Thoracic aorta (tissue), 2 donors: Measurements from ENCODE around the gene PPP1R18. TPM values are rescaled to one million over a fixed set of nuclear protein-coding genes. Genes with fewer than 3 reads are reported as not detected.
A peak's percentile ranks its signal among the peaks of the same experiment; 100 is the strongest.

Experiments
- ATAC-seq: fragments of 150-250 bp; one replicate; pipeline ENCODE4 v1.8.0; 2017; ENCODE audit warnings: low read depth; ENCODE audit not compliant: insufficient number of reproducible peaks, low FRiP score
- DNase-seq: peaks from one replicate; pipeline ENCODE4 v3.0.0-alpha.2; 2020; ENCODE audit warnings: low spot score
- H3K27ac ChIP-seq, 2 donors: fragments of 200-600 bp; sonication (generic); 1 replicate in 1 of 2; 2 replicates in 1 of 2; pipeline ENCODE4 v1.5.1; 2016; ENCODE audit warnings: mild to moderate bottlenecking in 2 of 2, moderate library complexity in 2 of 2
- H3K27me3 ChIP-seq: fragments of 200-600 bp; sonication (generic); replicated peaks from 2 replicates; pipeline ENCODE4 v1.6.0; 2016; ENCODE audit warnings: mild to moderate bottlenecking; ENCODE audit not compliant: insufficient read depth
- H3K36me3 ChIP-seq: fragments of 200-600 bp; sonication (generic); one replicate; pipeline ENCODE4 v1.5.1; 2016
- H3K4me1 ChIP-seq, 2 donors: fragments of 200-600 bp; sonication (generic); 1 replicate in 1 of 2; 2 replicates in 1 of 2; pipeline versions ENCODE4 v1.5.1 to v1.6.0; 2016; ENCODE audit warnings: low read depth in 2 of 2, mild to moderate bottlenecking in 1 of 2; ENCODE audit not compliant: control insufficient read depth in 1 of 2
- H3K4me3 ChIP-seq: fragments of 200-600 bp; sonication (generic); 2 replicates; pipeline ENCODE4 v1.5.1; 2016; ENCODE audit warnings: mild to moderate bottlenecking
- H3K9me3 ChIP-seq: fragments of 200-600 bp; sonication (generic); 2 replicates; pipeline ENCODE4 v1.5.1; 2016
- CTCF ChIP-seq: fragments of 200-600 bp; sonication (generic); IDR thresholded peaks from one replicate; pipeline ENCODE4 v1.5.1; 2019; ENCODE audit warnings: antibody characterized with exemption
- total RNA-seq, 2 donors: library from RNA; depleted of rRNA; stranded (reverse); fragments of >200 nt; gene quantifications; one replicate each; pipeline versions ENCODE4 v1.1.0 to v1.2.3, GENCODE V29; 2016

PPP1R18 gene
- total RNA-seq, 2 donors from 2014 or later: 65.7 to 88.2 TPM

- Histone ChIP-seq H3K27me3 (no peaks in the 10 kb centered on the region), H3K4me3 (no peak overlapping the region), H3K9me3 (no peaks in the 10 kb centered on the region), H3K27ac (no peak overlapping the region), H3K36me3 (peaks cover 77% of the 10 kb centered on the region), H3K4me1 (no peaks in the 10 kb centered on the region)
- ATAC-seq (no peak), DNase-seq (no peak)
- no peak for TF ChIP-seq CTCF
These were observed 30.7 kb downstream of the PPP1R18 start for GRCh38 chr6:30655743-30656094.

DNA sequence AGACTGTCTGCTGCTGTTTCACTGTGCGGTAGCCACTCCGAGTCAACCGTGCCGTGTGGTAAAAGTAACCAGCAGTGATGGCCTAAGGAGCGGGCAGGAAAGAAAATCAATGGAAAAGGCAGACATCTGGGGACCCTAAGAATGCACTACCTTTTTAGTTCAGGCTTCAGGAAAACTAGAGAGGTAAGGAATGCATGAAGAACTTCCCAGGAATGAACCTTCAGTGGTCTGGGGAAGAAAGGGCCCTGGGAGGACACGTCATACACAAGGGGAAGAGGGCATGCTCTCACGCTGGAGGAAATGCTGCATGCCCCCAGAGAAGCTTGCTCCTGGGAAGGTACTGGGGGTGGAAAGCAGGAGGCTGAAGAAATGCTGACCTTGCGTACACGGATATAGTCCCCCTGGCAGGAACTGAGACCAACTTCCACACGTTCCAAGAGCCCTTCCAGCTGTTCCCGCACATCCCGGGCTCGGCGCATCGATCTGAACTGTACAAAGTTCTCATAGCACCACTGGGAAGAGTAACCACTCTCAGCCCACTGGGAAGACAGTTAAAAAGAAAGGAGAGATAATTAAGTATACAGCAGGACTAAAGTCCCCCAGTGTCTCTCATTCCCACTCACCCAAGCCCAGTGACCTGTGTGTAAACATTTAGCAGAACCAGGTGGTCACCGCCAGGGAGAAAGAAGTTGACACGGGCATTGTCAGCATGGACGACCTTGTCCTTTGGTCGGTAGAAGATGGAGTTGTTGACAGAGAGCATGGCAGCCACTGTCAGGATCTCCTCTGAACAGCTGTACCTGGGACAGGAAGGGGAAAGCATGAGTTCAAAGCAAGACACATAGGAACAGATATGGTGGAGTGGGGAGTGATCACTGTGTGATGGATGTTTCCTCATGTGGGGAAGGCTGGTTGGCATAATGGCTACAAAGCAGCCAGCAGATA lies 31.4 kb downstream of the PPP1R18 start:
- no peak for ATAC-seq
- H3K9me3 ChIP-seq: no peaks in the 10 kb centered on the region
- peaks cover 73% of the 10 kb centered on the region for H3K36me3 ChIP-seq
- no peak overlapping the region for H3K4me3 ChIP-seq
- TF ChIP-seq CTCF: no peak
- no peaks in the 10 kb centered on the region for H3K4me1 ChIP-seq
- H3K27me3 ChIP-seq: no peaks in the 10 kb centered on the region
- H3K27ac ChIP-seq: no peak overlapping the region
- no peak for DNase-seq

GRCh38 chr6:30651143-30651542 lies 35.3 kb downstream of the PPP1R18 start:
- TF ChIP-seq CTCF: no peak
- no peak overlapping the region for H3K4me3 ChIP-seq
- H3K9me3 ChIP-seq: no peaks in the 10 kb centered on the region
- H3K36me3 ChIP-seq: peaks cover 48% of the 10 kb centered on the region
- no peaks in the 10 kb centered on the region for H3K27me3 ChIP-seq
- H3K4me1 ChIP-seq: peaks cover 4 to 11% of the 10 kb centered on the region in 2 donors
- ATAC-seq: no peak
- H3K27ac ChIP-seq: no peak overlapping the region
- no peak for DNase-seq

GRCh38 chr6:30647242-30648116 lies 39.0 kb downstream of the PPP1R18 start:
- no peaks in the 10 kb centered on the region for H3K27me3 ChIP-seq
- no peak for TF ChIP-seq CTCF
- no peak for DNase-seq
- H3K9me3 ChIP-seq: no peaks in the 10 kb centered on the region
- H3K4me3 ChIP-seq: peak overlapping the region; percentile 97
- H3K36me3 ChIP-seq: peaks cover 13% of the 10 kb centered on the region
- peak overlapping the region; percentile 86 to 91 for H3K27ac ChIP-seq
- no peak for ATAC-seq
- H3K4me1 ChIP-seq: peaks cover 4 to 11% of the 10 kb centered on the region in 2 donors
